GM12865 (cell line): ENCODE results near the gene HEG1.
A peak's percentile ranks its signal among the peaks of the same experiment; 100 is the strongest.

Experiments
- DNase-seq: peaks from one replicate; pipeline ENCODE4 v3.0.0; 2010; ENCODE audit warnings: low read depth
- H3K4me3 ChIP-seq: 2 replicates; pipeline ENCODE4 v1.5.1; 2011; ENCODE audit warnings: mild to moderate bottlenecking, low read depth, low read length, control low read depth
- CTCF ChIP-seq: IDR thresholded peaks from 2 replicates; pipeline ENCODE4 v1.5.1; 2011; ENCODE audit warnings: low read length, control low read depth, low read depth, inconsistent platforms; ENCODE audit not compliant: insufficient read depth; ENCODE audit errors: missing control alignments

Gene HEG1

GRCh38 chr3:125055913-125056745 lies at the start of gene HEG1:
Gene HEG1, minus strand, starts transcription at chr3:125055997. Its CDS starts 107 bp downstream, at chr3:125055890.
- TF ChIP-seq CTCF = no peak
- DNase-seq = peak; percentile 82
- peak within 1 kb of the TSS; percentile 90 for H3K4me3 ChIP-seq

- TF ChIP-seq CTCF = no peak
- no peak for DNase-seq
Observed at GRCh38 chr3:125105116-125105515, 49.3 kb upstream of the HEG1 start.

GRCh38 chr3:125104639-125105038 lies 48.8 kb upstream of the HEG1 start:
- no peak for TF ChIP-seq CTCF
- H3K4me3 ChIP-seq = peak overlapping the region; percentile 79
- DNase-seq = no peak

More at GRCh38 chr3:125105116-125105515, 49.3 kb upstream of the HEG1 start:
- peak overlapping the region; percentile 79 for H3K4me3 ChIP-seq

GRCh38 chr3:125103406-125103805 lies 47.6 kb upstream of the HEG1 start:
- DNase-seq = no peak
- H3K4me3 ChIP-seq = no peak overlapping the region
- TF ChIP-seq CTCF = no peak

- TF ChIP-seq CTCF = no peak
- no peak for DNase-seq
Observed at GRCh38 chr3:125102470-125102869, 46.7 kb upstream of the HEG1 start.

GRCh38 chr3:125098611-125099291 lies 43.0 kb upstream of the HEG1 start:
- DNase-seq = no peak
- TF ChIP-seq CTCF = no peak
- H3K4me3 ChIP-seq = no peak overlapping the region

More at GRCh38 chr3:125102470-125102869, 46.7 kb upstream of the HEG1 start:
- no peak overlapping the region for H3K4me3 ChIP-seq
